HK-2 (cell line): ENCODE results near the gene ZDHHC12.

ENCODE experiments used
- DNase-seq: peaks from one replicate; pipeline ENCODE4 v3.0.0-alpha.2; 2018; ENCODE audit not compliant: unreplicated experiment

The ZDHHC12 gene

GRCh38 chr9:128685636-128686489, 38.1 kb downstream of the ZDHHC12 start:
- no peak for DNase-seq

GRCh38 chr9:128684325-128685199, 39.4 kb downstream of the ZDHHC12 start:
- DNase-seq, result peak; percentile 87

GRCh38 chr9:128684065-128684324, 39.9 kb downstream of the ZDHHC12 start:
- DNase-seq, result no peak

GRCh38 chr9:128683340-128684064, 40.4 kb downstream of the ZDHHC12 start:
- DNase-seq, result peak; percentile 66

GRCh38 chr9:128677794-128678193, 46.1 kb downstream of the ZDHHC12 start:
- DNase-seq, result no peak

GRCh38 chr9:128675382-128675781, 48.5 kb downstream of the ZDHHC12 start:
- no peak for DNase-seq
